HEK293 (cell line): ENCODE data around the gene SOS2.

Source experiments
- CTCF ChIA-PET: fragments of 350-600 bp; formaldehyde crosslinking; extraction: SDS; loops from one replicate; lab custom pipeline; 2021; ENCODE audit warnings: antibody characterized with exemption; lab: Yijun Ruan, JAX
- POLR2A ChIA-PET: fragments of 300-600 bp; formaldehyde crosslinking; extraction: SDS; loops from one replicate; lab custom pipeline; 2020; ENCODE audit warnings: antibody characterized with exemption, inconsistent platforms; lab: Yijun Ruan, JAX
- H3K27ac ChIP-seq: fragments of 200-500 bp; sonication (Bioruptor generic); 2 replicates; pipeline ENCODE4 v1.5.1; 2014; ENCODE audit warnings: low read depth, low read length, control low read depth, inconsistent platforms; ENCODE audit errors: extremely low read depth
- H3K36me3 ChIP-seq, 2 experiments: fragments of 200-500 bp in 1 of 2; sonication (Bioruptor generic) in 1 of 2; 1 replicate in 1 of 2; 2 replicates in 1 of 2; pipeline ENCODE4 v1.5.1; 2014 to 2017; ENCODE audit warnings: inconsistent platforms in 2 of 2, low read length in 2 of 2; ENCODE audit not compliant: control insufficient read depth in 2 of 2, insufficient read depth in 1 of 2
- H3K4me1 ChIP-seq: fragments of 200-500 bp; sonication (Bioruptor generic); 2 replicates; pipeline ENCODE4 v1.5.1; 2014; ENCODE audit warnings: mild to moderate bottlenecking, low read length, inconsistent platforms; ENCODE audit not compliant: control insufficient read depth, insufficient read depth
- H3K4me3 ChIP-seq: 2 replicates; pipeline ENCODE4 v1.5.1; 2011; ENCODE audit warnings: low read depth, mild to moderate bottlenecking, control low read depth, low read length, moderate library complexity
- H3K9me3 ChIP-seq: fragments of 200-500 bp; sonication (Bioruptor generic); 2 replicates; pipeline ENCODE4 v1.5.1; 2014; ENCODE audit warnings: low read depth, low read length, inconsistent platforms; ENCODE audit not compliant: control insufficient read depth, insufficient read depth
- IKZF3 ChIP-seq: fragments of 450-650 bp; IDR thresholded peaks from 2 replicates; pipeline ENCODE4 v1.5.0; 2018; ENCODE audit warnings: missing biosample characterization, mild to moderate bottlenecking, missing genetic modification characterization, moderate library complexity
- KLF9 ChIP-seq: fragments of 450-650 bp; formaldehyde crosslinking; IDR thresholded peaks from 2 replicates; pipeline ENCODE4 v1.5.1; 2016; ENCODE audit warnings: missing biosample characterization, missing genetic modification characterization, low read depth
- MEIS1 ChIP-seq: sonication (generic); formaldehyde crosslinking; IDR thresholded peaks from 2 replicates; pipeline ENCODE4 v1.8.1; 2022; ENCODE audit warnings: missing genetic modification reagents, mild to moderate bottlenecking, borderline replicate concordance
- PRDM1 ChIP-seq: fragments of 450-650 bp; formaldehyde crosslinking; IDR thresholded peaks from 2 replicates; pipeline ENCODE4; 2016; ENCODE audit warnings: missing biosample characterization, missing genetic modification characterization
- ZBTB20 ChIP-seq: fragments of 450-650 bp; formaldehyde crosslinking; IDR thresholded peaks from 2 replicates; pipeline ENCODE4 v1.5.1; 2016; ENCODE audit warnings: missing biosample characterization, missing genetic modification characterization
- ZNF19 ChIP-seq: fragments of 450-650 bp; formaldehyde crosslinking; IDR thresholded peaks from 2 replicates; pipeline ENCODE4; 2016; ENCODE audit warnings: missing biosample characterization, missing genetic modification characterization, low read depth
- ZNF214 ChIP-seq: fragments of 450-650 bp; formaldehyde crosslinking; IDR thresholded peaks from 2 replicates; pipeline ENCODE4 v1.5.1; 2017; ENCODE audit warnings: missing biosample characterization, mild to moderate bottlenecking, missing genetic modification characterization, borderline replicate concordance
- ZNF221 ChIP-seq: fragments of 450-650 bp; formaldehyde crosslinking; IDR thresholded peaks from 2 replicates; pipeline ENCODE4 v1.5.1; 2017; ENCODE audit warnings: missing biosample characterization, missing genetic modification characterization, borderline replicate concordance
- ZNF223 ChIP-seq: fragments of 450-650 bp; formaldehyde crosslinking; IDR thresholded peaks from 2 replicates; pipeline ENCODE4 v1.5.1; 2016; ENCODE audit warnings: missing biosample characterization, missing genetic modification characterization
- ZNF302 ChIP-seq: fragments of 450-650 bp; formaldehyde crosslinking; IDR thresholded peaks from 2 replicates; pipeline ENCODE4 v1.5.1; 2016; ENCODE audit warnings: missing biosample characterization, missing genetic modification characterization, low read depth
- ZNF354C ChIP-seq: fragments of 450-650 bp; formaldehyde crosslinking; IDR thresholded peaks from 2 replicates; pipeline ENCODE4 v1.5.1; 2016; ENCODE audit warnings: missing biosample characterization, missing genetic modification characterization, low read depth, borderline replicate concordance
- ZNF37A ChIP-seq: fragments of 450-650 bp; IDR thresholded peaks from 2 replicates; pipeline ENCODE4 v1.5.1; 2018; ENCODE audit warnings: missing biosample characterization, missing genetic modification characterization
- ZNF529 ChIP-seq: fragments of 450-650 bp; formaldehyde crosslinking; IDR thresholded peaks from 2 replicates; pipeline ENCODE4 v1.5.1; 2017; ENCODE audit warnings: missing genetic modification characterization, missing biosample characterization; ENCODE audit not compliant: insufficient replicate concordance
- ZNF530 ChIP-seq: fragments of 450-650 bp; formaldehyde crosslinking; IDR thresholded peaks from 2 replicates; pipeline ENCODE4 v1.5.1; 2016; ENCODE audit warnings: low read depth, missing biosample characterization, missing genetic modification characterization
- ZNF624 ChIP-seq: fragments of 450-650 bp; formaldehyde crosslinking; IDR thresholded peaks from 2 replicates; pipeline ENCODE4 v1.5.1; 2017; ENCODE audit warnings: missing biosample characterization, missing genetic modification characterization
- ZNF660 ChIP-seq: fragments of 450-650 bp; IDR thresholded peaks from 2 replicates; pipeline ENCODE4 v1.5.1; 2018; ENCODE audit warnings: missing biosample characterization, mild to moderate bottlenecking, missing genetic modification characterization
- ZNF776 ChIP-seq: fragments of 450-650 bp; formaldehyde crosslinking; IDR thresholded peaks from 2 replicates; pipeline ENCODE4 v1.5.0; 2017; ENCODE audit warnings: missing biosample characterization, missing genetic modification characterization, borderline replicate concordance
- ZSCAN23 ChIP-seq: fragments of 450-650 bp; formaldehyde crosslinking; IDR thresholded peaks from 2 replicates; pipeline ENCODE4 v1.5.1; 2016; ENCODE audit warnings: missing biosample characterization, missing genetic modification characterization
- TF ChIP-seq, protein P1 (sequence below): sonication (generic); formaldehyde crosslinking; IDR thresholded peaks from 2 replicates; pipeline ENCODE4 v1.8.1; 2022; ENCODE audit warnings: mild to moderate bottlenecking, moderate library complexity, missing genetic modification reagents
- TF ChIP-seq, protein P2 (sequence below): fragments of 450-650 bp; formaldehyde crosslinking; IDR thresholded peaks from 2 replicates; pipeline ENCODE4 v1.5.1; 2016; ENCODE audit warnings: missing biosample characterization, missing genetic modification characterization
- TF ChIP-seq, protein P3 (sequence below): fragments of 450-650 bp; formaldehyde crosslinking; IDR thresholded peaks from 2 replicates; pipeline ENCODE4 v1.5.1; 2016; ENCODE audit warnings: missing biosample characterization, missing genetic modification characterization
- TF ChIP-seq, protein P4 (sequence below): fragments of 450-650 bp; formaldehyde crosslinking; IDR thresholded peaks from 2 replicates; pipeline ENCODE4 v1.5.1; 2016; ENCODE audit warnings: missing biosample characterization, missing genetic modification characterization
- TF ChIP-seq, protein P5 (sequence below): fragments of 450-650 bp; formaldehyde crosslinking; IDR thresholded peaks from 2 replicates; pipeline ENCODE4 v1.5.1; 2016; ENCODE audit warnings: missing biosample characterization, missing genetic modification characterization
- TF ChIP-seq, protein P6 (sequence below): fragments of 450-650 bp; formaldehyde crosslinking; IDR thresholded peaks from 2 replicates; pipeline ENCODE4 v1.5.1; 2016; ENCODE audit warnings: missing biosample characterization, missing genetic modification characterization

The SOS2 gene

DNA sequence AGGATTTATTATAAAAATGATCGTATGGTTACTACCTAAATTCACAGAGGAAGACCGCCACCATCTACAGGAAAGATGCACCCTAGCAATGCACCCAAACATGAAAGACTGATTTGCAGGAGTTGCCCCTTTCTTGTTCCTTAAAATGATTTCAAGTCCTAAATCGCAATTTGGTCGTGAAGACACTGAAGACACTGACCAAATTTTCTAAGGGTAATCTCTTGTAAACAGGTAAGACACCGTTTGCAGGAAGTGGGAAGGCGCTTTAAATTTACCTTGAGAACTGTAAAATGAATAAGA is 1.0 kb downstream of the SOS2 start:
- Histone ChIP-seq H3K4me1 (peaks cover 22% of the 10 kb centered on the region), H3K9me3 (no peaks in the 10 kb centered on the region), H3K27ac (no peak overlapping the region), H3K4me3 (peak overlapping the region; percentile 91)
- TF ChIP-seq, protein P1, sequence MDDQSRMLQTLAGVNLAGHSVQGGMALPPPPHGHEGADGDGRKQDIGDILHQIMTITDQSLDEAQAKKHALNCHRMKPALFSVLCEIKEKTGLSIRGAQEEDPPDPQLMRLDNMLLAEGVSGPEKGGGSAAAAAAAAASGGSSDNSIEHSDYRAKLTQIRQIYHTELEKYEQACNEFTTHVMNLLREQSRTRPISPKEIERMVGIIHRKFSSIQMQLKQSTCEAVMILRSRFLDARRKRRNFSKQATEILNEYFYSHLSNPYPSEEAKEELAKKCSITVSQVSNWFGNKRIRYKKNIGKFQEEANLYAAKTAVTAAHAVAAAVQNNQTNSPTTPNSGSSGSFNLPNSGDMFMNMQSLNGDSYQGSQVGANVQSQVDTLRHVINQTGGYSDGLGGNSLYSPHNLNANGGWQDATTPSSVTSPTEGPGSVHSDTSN = no peak
- no peak for TF ChIP-seq IKZF3
- TF ChIP-seq PRDM1 = no peak
- no peak for TF ChIP-seq ZNF37A (tag by site-specific recombination)
- TF ChIP-seq, protein P2, sequence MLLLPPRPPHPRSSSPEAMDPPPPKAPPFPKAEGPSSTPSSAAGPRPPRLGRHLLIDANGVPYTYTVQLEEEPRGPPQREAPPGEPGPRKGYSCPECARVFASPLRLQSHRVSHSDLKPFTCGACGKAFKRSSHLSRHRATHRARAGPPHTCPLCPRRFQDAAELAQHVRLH = no peak
- TF ChIP-seq ZNF221 (tag by site-specific recombination) = no peak
- TF ChIP-seq ZNF354C (tag by site-specific recombination) = no peak
- no peak for TF ChIP-seq ZNF624 (tag by site-specific recombination)
- TF ChIP-seq, protein P3, sequence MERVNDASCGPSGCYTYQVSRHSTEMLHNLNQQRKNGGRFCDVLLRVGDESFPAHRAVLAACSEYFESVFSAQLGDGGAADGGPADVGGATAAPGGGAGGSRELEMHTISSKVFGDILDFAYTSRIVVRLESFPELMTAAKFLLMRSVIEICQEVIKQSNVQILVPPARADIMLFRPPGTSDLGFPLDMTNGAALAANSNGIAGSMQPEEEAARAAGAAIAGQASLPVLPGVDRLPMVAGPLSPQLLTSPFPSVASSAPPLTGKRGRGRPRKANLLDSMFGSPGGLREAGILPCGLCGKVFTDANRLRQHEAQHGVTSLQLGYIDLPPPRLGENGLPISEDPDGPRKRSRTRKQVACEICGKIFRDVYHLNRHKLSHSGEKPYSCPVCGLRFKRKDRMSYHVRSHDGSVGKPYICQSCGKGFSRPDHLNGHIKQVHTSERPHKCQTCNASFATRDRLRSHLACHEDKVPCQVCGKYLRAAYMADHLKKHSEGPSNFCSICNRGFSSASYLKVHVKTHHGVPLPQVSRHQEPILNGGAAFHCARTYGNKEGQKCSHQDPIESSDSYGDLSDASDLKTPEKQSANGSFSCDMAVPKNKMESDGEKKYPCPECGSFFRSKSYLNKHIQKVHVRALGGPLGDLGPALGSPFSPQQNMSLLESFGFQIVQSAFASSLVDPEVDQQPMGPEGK (tag by site-specific recombination) = no peak
- TF ChIP-seq ZNF660 (tag by site-specific recombination) = no peak
- TF ChIP-seq ZBTB20 (tag by site-specific recombination) = no peak
- TF ChIP-seq ZNF529 (tag by site-specific recombination) = no peak
- TF ChIP-seq, all 188 proteins: peak for 0
- H3K36me3 ChIP-seq = peaks cover 0 to 6% of the 10 kb centered on the region in 2 experiments; a peak in 1 of 3 replicates
- POLR2A ChIA-PET = interaction anchor here (0.6 kb wide), 1 partner anchor 49 kb away, joined by 3 read pairs; no protein-coding TSS in a partner anchor
- CTCF ChIA-PET = interaction anchor here (0.7 kb wide), 1 partner anchor 163 kb away, joined by 3 read pairs; no protein-coding TSS in a partner anchor

DNA sequence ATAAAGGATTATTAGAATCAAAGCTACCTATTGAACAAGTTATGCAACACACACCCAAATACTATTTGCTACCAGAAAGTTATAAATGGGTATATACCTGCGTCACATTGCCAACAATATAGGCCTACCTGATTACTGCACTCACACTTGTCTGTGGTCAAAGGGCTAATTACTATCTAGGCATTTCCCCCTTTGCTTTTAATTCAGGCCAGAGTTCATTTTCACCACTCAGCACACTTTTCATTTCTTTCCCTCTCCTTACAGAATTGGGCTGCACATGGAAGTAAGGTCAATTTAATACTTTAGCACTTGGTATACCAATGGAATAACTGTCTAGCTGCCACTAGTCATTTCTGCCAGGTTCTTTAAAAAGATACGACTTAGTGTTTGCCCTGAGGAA is 1.7 kb downstream of the SOS2 start:
- CTCF ChIA-PET = interaction anchor here (0.7 kb wide), 1 partner anchor 164 kb away, joined by 3 read pairs; no protein-coding TSS in a partner anchor
- no peaks in the 10 kb centered on the region for H3K9me3 ChIP-seq
- H3K4me1 ChIP-seq = peaks cover 24% of the 10 kb centered on the region
- H3K4me3 ChIP-seq = peak overlapping the region; percentile 91
- POLR2A ChIA-PET = no interaction called here
- no peak overlapping the region for H3K27ac ChIP-seq
- no peak for TF ChIP-seq ZNF530 (tag by site-specific recombination)
- TF ChIP-seq, protein P4, sequence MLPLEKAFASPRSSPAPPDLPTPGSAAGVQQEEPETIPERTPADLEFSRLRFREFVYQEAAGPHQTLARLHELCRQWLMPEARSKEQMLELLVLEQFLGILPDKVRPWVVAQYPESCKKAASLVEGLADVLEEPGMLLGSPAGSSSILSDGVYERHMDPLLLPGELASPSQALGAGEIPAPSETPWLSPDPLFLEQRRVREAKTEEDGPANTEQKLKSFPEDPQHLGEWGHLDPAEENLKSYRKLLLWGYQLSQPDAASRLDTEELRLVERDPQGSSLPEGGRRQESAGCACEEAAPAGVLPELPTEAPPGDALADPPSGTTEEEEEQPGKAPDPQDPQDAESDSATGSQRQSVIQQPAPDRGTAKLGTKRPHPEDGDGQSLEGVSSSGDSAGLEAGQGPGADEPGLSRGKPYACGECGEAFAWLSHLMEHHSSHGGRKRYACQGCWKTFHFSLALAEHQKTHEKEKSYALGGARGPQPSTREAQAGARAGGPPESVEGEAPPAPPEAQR (tag by site-specific recombination) = no peak
- TF ChIP-seq ZNF214 (tag by site-specific recombination) = no peak
- no peak for TF ChIP-seq ZNF223 (tag by site-specific recombination)
- TF ChIP-seq KLF9 = no peak
- no peak for TF ChIP-seq ZNF776 (tag by site-specific recombination)
- TF ChIP-seq MEIS1 (CRISPR knock-in tag) = no peak
- no peak for TF ChIP-seq ZSCAN23 (tag by site-specific recombination)
- TF ChIP-seq, protein P5, sequence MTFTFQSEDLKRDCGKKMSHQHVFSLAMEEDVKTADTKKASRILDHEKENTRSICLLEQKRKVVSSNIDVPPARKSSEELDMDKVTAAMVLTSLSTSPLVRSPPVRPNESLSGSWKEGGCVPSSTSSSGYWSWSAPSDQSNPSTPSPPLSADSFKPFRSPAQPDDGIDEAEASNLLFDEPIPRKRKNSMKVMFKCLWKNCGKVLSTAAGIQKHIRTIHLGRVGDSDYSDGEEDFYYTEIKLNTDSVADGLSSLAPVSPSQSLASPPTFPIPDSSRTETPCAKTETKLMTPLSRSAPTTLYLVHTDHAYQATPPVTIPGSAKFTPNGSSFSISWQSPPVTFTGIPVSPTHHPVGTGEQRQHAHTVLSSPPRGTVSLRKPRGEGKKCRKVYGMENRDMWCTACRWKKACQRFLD = no peak
- TF ChIP-seq, protein P6, sequence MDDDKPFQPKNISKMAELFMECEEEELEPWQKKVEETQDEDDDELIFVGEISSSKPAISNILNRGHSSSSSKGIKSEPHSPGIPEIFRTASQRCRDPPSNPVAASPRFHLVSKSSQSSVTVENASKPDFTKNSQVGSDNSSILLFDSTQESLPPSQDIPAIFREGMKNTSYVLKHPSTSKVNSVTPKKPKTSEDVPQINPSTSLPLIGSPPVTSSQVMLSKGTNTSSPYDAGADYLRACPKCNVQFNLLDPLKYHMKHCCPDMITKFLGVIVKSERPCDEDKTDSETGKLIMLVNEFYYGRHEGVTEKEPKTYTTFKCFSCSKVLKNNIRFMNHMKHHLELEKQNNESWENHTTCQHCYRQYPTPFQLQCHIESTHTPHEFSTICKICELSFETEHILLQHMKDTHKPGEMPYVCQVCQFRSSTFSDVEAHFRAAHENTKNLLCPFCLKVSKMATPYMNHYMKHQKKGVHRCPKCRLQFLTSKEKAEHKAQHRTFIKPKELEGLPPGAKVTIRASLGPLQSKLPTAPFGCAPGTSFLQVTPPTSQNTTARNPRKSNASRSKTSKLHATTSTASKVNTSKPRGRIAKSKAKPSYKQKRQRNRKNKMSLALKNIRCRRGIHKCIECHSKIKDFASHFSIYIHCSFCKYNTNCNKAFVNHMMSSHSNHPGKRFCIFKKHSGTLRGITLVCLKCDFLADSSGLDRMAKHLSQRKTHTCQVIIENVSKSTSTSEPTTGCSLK (tag by site-specific recombination) = no peak
- no peak for TF ChIP-seq ZNF302 (tag by site-specific recombination)
- TF ChIP-seq ZNF19 (tag by site-specific recombination) = no peak
- TF ChIP-seq, all 188 proteins: peak for 0
- peaks cover 0 to 6% of the 10 kb centered on the region in 2 experiments; a peak in 1 of 3 replicates for H3K36me3 ChIP-seq
